Measurements from ENCODE around the gene HOXA7. TPM values are rescaled to one million over a fixed set of nuclear protein-coding genes. Genes with fewer than 3 reads are reported as not detected.

Gene HOXA7
- total and polyA plus RNA-seq, 2 of the 8 experiments (the other 6 are each of a cell fraction or from before 2014, with no cell fraction given), result 0.03 TPM; not detected in 1

DNA sequence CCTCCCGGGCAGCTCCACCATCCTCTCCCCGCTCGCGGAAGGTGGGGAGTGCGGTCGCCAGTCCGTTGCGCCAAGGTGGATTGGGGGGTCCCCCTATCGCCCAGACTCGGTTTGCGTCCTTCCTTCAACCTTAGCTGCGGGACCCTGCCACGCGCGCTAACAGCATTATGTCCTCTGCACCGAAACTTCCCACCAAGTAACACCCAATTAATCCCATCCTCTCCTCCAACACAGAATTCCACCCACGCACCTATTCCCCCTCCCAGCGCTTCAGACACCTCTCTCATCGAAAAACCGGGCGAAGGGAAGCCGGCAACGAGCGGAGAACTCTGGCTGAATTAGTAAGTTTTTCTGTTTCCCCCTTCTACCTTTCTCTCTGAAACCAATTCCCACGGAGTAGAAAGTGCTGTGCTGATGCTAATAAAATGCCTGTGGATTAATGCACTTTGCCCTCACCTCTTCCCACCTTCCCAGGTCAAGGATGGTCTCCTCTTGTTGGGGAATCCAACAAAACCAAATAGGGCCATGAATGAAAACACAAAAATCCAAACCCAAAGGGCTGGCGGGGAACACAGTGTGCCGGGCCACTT, 5.0 kb downstream of the HOXA7 start:
- Histone ChIP-seq H3K9ac (replicated peaks in 1 of 4; ENCODE audit: extremely low read depth in 1 of 4, low read depth in 3 of 4, low read length in 3 of 4) (no peak overlapping the region), H3K23me2 (ENCODE audit: low read depth, low read length) (peaks cover 2% of the 10 kb centered on the region; the same call in 1 of the 2 replicates), H3K4me3 (ENCODE audit: extremely low read depth in 1 of 4, insufficient read depth in 2 of 4, low read depth in 3 of 4, low read length in 4 of 4) (peak overlapping the region in 3 of 4 experiments; percentile 19 to 45 (median 29); a peak in 4 of 8 replicates), H4K20me1 (replicated peaks in 1 of 2; ENCODE audit: control insufficient read depth in 1 of 2, insufficient read depth in 2 of 2, low read length in 2 of 2) (peaks cover 30 to 47% of the 10 kb centered on the region in 2 experiments), H3K79me2 (ENCODE audit: control insufficient read depth in 1 of 2, insufficient read depth in 2 of 2, low read length in 2 of 2) (no peaks in the 10 kb centered on the region), H2BK20ac (ENCODE audit: low read length) (no peak overlapping the region), H2AK5ac (ENCODE audit: low read depth, low read length) (peak overlapping the region; percentile 48; the same call in 1 of the 2 replicates), H2BK15ac (ENCODE audit: low read length) (no peak overlapping the region), H3K56ac (replicated peaks; ENCODE audit: insufficient read length, low read depth, low read length) (no peak overlapping the region), H3K27ac (ENCODE audit: low read depth, low read length) (no peak overlapping the region), H2BK120ac (replicated peaks; ENCODE audit: low read depth, low read length) (no peak overlapping the region), H2AFZ (ENCODE audit: low read length) (no peak overlapping the region), H3K9me3 (ENCODE audit: insufficient read depth in 2 of 2, low read depth in 1 of 2, low read length in 1 of 2) (peaks cover 0 to 7% of the 10 kb centered on the region in 2 experiments; a peak in 1 of 4 replicates), H2BK12ac (ENCODE audit: low read depth, low read length) (0 out of 2 replicates have a peak overlapping the region, but pooled peaks have one; percentile 80), H3K18ac (ENCODE audit: extremely low read depth, low read length) (peak overlapping the region; percentile 14; the same call in 1 of the 2 replicates), H3K4ac (replicated peaks; ENCODE audit: insufficient read length, low read depth, low read length) (no peak overlapping the region), H3K23ac (ENCODE audit: insufficient read length) (no peak overlapping the region), H2BK5ac (ENCODE audit: low read depth, low read length) (no peak overlapping the region), H4K8ac (ENCODE audit: extremely low read depth, insufficient read depth, low read length) (no peak overlapping the region), H4K91ac (replicated peaks; ENCODE audit: insufficient read length, low read length) (no peak overlapping the region), H4K5ac (ENCODE audit: insufficient read length, low read depth, low read length) (no peak overlapping the region), H3K79me1 (ENCODE audit: low read depth, low read length) (no peaks in the 10 kb centered on the region), H3K27me3 (replicated peaks in 1 of 4; ENCODE audit: control insufficient read depth in 3 of 4, extremely low read depth in 1 of 4, insufficient read depth in 3 of 4, low read length in 3 of 4) (peaks cover 97 to 100% (median 100%) of the 10 kb centered on the region in 4 experiments), H3K36me3 (ENCODE audit: control insufficient read depth in 2 of 4, insufficient read depth in 4 of 4, low read length in 3 of 4) (peaks cover 0 to 9% (median 0%) of the 10 kb centered on the region in 4 experiments; a peak in 1 of 8 replicates), H3K4me1 (replicated peaks in 1 of 4; ENCODE audit: control insufficient read depth in 3 of 4, insufficient read depth in 4 of 4, low read length in 3 of 4) (peaks cover 0 to 8% (median 3%) of the 10 kb centered on the region in 4 experiments; a peak in 4 of 7 replicates), H3K14ac (ENCODE audit: insufficient read length) (no peak overlapping the region), H3K4me2 (ENCODE audit: insufficient read depth in 1 of 2, low read depth in 2 of 2, low read length in 2 of 2) (peak overlapping the region; percentile 10 to 58; a peak in 3 of 4 replicates)
- 13% methylated on average over 24 of the region's 27 CpGs; no CpG with 5 or more reads in 1 of the 2 experiments for WGBS, 2 experiments (ENCODE audit: extremely low coverage in 1 of 2, insufficient coverage in 1 of 2, insufficient read length in 1 of 2, insufficient replicate concordance in 2 of 2, low coverage in 1 of 2, low lambda C conversion rate in 2 of 2, missing lambda C conversion rate in 1 of 2)
- no peak for FAIRE-seq
- CTCF ChIA-PET (ENCODE audit: partially characterized antibody), result interaction anchor here (0.7 to 12.5 kb wide), 15 partner anchors 8 to 487 kb away, joined by 3 to 123 read pairs (median 4); partner anchors contain the start of genes HOXA1, HOXA5 and HOXA9
- POLR2A ChIA-PET (ENCODE audit: partially characterized antibody), result interaction anchor here (1.9 kb wide), 1 partner anchor 8 kb away, joined by 5 read pairs; the partner anchor contains the start of gene HOXA5
- DNase-seq (ENCODE audit: low read depth in 1 of 2, low spot score in 2 of 2), result peak in 1 of 2 experiments; percentile 52
- TF ChIP-seq, protein P1, sequence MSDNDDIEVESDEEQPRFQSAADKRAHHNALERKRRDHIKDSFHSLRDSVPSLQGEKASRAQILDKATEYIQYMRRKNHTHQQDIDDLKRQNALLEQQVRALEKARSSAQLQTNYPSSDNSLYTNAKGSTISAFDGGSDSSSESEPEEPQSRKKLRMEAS (IDR thresholded peaks at IDR 0.05), result no peak
- TF ChIP-seq, protein P2, sequence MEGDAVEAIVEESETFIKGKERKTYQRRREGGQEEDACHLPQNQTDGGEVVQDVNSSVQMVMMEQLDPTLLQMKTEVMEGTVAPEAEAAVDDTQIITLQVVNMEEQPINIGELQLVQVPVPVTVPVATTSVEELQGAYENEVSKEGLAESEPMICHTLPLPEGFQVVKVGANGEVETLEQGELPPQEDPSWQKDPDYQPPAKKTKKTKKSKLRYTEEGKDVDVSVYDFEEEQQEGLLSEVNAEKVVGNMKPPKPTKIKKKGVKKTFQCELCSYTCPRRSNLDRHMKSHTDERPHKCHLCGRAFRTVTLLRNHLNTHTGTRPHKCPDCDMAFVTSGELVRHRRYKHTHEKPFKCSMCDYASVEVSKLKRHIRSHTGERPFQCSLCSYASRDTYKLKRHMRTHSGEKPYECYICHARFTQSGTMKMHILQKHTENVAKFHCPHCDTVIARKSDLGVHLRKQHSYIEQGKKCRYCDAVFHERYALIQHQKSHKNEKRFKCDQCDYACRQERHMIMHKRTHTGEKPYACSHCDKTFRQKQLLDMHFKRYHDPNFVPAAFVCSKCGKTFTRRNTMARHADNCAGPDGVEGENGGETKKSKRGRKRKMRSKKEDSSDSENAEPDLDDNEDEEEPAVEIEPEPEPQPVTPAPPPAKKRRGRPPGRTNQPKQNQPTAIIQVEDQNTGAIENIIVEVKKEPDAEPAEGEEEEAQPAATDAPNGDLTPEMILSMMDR (IDR thresholded peaks at IDR 0.05; ENCODE audit: control extremely low read depth in 1 of 3, insufficient read depth in 1 of 3, low read depth in 1 of 3, low read length in 3 of 3), result peak in 1 of 3 experiments; percentile 5; a peak in 1 of 4 replicates
- TF ChIP-seq EZH2 (IDR thresholded peaks at IDR 0.05; ENCODE audit: low read depth, low read length, severe bottlenecking) (peak; percentile 75), CBX8 (IDR thresholded peaks at IDR 0.05; ENCODE audit: borderline replicate concordance, low read depth, low read length) (peak; percentile 99), SIX5 (IDR thresholded peaks at IDR 0.05; ENCODE audit: low read depth, low read length) (no peak), NANOG (IDR thresholded peaks at IDR 0.05; ENCODE audit: insufficient read depth, low read depth, low read length, poor library complexity, severe bottlenecking) (no peak), TEAD4 (IDR thresholded peaks at IDR 0.05; ENCODE audit: low read depth, low read length) (no peak), POLR2A (IDR thresholded peaks at IDR 0.05; ENCODE audit: control extremely low read depth in 1 of 2, low read depth in 2 of 2, low read length in 2 of 2) (no peak)

Measured in H1 (cell line).